Pulmonary artery endothelial cell (primary cell): ENCODE measurements around the gene TCF7. TPM values are rescaled to one million over a fixed set of nuclear protein-coding genes. Genes with fewer than 3 reads are reported as not detected.

Experiments
- DNase-seq: peaks from one replicate; pipeline ENCODE4 v3.0.0-alpha.2; 2011; ENCODE audit warnings: low read depth, low spot score
- total RNA-seq: library from RNA; depleted of rRNA; stranded (reverse); fragments of >200 nt; gene quantifications from 2 replicates; pipeline ENCODE4 v1.2.3, GENCODE V29; 2014

The TCF7 gene
- total RNA-seq, 1 donor from 2014 or later, result 0.26 TPM

DNA sequence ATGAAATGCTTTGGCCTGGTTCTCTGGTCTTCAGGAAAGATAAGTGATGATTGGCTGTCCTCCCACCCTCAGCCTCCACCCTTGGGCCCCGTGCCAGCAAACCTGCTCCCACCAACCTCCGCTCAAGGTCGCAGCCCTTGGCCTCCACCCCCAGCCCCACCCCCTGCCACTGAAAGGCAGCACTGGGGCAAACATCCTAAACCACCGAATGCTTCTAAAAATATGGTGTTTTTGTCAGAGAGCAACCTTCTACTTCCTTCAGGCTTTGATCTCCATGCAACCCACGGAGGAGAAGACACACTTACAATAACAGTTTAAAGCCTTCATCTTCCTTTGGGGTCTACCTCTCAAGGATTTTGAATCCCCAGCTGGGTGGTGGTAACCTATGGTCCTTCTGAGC, 24.0 kb upstream of the TCF7 start:
- DNase-seq, result no peak

DNA sequence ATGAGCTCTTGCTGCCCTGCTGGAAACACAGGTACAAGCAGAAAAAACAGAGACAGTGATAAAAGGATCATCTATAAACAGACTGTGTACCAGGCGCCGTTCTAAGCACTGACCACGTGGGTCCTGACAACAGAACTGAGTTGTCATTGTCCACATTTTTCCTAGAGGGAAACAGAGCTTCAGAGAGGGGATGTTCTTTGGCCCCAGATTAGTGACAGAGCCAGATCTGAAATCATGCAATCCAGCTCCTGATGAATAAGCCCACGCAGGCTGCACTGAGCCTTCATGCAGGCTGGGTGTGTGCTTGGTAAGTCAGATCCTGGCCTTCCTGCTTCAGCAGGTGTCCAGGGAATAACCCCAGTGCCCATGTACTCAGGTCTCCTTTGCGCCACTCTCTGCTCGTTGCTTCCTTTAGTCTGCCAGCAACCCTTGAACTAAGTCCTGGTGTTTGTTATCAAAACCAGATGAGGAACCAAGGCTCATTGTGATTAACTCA, 22.8 kb upstream of the TCF7 start:
- no peak for DNase-seq

DNA sequence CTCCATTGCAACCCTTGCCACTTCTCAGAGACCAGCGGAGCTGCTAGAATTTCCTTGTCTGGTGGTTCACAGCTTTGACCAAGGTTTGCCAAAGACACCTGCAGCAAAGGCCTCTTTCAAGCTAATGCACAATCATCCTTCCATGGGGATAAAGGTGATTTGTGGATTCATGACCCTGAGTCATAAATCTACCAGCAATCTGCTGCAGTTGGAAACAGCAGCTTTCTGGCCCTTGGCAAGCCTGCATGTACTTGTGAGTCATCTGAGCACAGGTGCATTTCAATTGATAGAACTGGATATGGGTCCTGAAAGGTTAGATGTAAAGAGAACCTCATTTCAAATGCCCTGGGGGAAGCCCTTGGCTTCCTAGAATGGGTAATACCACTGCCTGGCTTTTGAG, 21.6 kb upstream of the TCF7 start:
- DNase-seq, result no peak

DNA sequence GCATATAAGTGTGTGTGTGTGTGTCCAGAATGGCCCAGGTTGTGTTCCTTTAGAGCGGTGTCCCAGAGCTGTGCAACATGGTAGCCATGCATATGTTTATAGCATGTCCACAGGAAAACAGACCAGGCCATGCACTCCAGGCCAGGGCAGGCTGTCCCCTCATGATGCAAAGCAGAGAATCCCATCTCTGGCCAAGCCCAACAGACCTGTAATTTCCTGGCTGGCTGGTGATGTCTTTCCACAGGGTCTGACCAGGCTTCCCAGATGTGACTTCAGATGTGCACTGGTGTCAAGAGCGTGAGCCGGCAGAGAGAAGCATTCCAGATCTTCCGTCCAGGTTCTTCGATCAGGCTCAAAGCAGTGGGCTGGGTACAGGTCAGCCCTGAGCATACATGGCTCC, 21.1 kb upstream of the TCF7 start:
- DNase-seq, result no peak

DNA sequence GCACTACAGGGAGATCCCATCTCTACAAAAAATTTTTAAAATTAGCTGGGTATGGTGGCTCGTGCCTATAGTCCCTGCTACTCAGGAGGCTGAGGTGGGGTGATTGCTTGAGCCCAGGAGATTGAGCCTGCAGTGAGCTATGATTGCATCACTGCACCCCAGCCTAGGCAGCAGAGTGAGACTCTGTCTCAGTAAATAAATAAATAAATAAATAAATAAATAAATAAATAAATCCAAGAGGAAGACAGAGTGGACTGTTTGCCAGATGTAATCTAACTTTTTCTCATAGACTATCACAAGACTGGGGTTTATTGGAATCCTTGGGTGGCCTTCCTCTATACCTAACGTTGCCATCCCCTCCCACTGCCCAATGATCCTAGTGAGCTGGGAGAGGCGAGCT, 19.2 kb upstream of the TCF7 start:
- no peak for DNase-seq

DNA sequence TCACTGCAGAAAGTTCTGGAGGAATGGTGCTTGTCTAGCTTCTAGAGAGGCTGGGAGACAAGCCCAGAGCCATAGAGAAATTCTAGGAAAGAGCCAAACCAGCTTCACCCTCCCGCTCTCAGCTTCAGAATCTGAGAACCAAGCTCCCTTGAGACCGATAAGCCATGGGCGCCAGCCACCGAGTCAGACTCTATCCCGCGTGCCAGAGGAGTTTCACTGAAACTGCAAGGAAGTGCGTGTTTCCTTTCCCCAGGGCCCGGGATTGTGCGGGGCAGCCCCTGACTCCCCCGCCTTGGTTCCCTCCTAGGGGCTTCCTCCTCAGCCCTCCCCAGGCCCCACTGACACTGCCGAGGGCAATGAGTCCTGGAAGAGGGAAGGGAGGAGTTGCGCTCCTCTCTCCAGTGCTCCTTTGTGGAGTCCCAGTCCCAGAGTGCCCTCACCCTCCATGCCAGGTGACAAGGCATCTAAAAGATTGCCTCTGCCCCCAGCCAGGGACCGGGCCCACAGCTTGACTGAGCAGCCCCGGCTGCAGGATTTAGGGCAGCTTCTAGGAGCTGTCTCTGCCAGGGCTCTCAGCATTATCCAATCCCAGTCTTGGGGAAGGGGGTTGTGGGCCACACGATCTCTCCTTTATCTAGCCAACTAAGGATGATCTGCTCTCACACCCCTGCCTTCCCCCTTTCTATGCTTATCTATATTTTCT, 18.4 kb upstream of the TCF7 start:
- no peak for DNase-seq

DNA sequence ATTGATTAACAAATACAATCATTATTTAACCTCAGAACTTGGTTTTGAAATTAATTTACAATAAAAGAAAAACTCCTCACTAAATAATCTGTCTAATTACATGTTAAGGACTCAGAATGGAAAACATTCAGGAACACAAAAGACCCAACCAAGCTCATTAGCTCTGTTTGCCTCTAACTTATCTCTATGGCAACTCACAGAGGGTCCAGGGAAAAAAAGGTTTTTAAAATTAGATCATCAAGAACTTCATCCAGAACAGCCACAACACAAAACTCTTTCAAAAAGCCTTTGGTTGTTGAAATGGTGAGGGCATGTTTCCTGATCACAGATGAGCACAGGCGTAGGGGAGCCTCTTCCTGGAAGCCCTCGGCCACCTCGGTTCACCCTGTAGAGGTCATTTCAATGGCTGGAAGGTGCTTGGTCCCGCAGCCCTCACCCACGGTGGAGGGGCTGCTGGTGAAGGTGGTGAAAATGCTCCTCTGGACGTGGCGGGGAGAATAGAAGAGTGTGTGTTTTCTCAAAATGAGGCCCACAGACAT, 17.2 kb upstream of the TCF7 start:
- DNase-seq, result no peak

DNA sequence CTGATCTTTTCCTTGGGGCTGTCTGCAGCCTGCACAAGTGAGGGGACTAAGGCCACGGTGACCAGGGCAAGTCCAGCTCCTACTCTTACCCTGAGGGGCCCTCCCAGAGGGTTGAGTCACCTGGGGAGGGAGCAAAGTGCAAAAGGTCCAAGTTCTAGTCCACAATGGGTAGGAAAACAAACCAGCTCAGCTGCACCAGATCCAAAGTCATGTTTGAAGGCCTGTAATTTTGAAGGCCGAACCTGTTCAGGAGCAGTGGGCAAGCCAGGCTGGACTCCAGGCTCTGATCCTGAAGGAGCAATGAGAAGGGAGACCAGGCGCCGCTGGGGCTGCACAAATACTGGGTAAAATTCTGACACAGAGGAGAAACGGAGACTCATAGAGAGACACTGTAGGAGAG, 15.8 kb upstream of the TCF7 start:
- DNase-seq, result no peak

DNA sequence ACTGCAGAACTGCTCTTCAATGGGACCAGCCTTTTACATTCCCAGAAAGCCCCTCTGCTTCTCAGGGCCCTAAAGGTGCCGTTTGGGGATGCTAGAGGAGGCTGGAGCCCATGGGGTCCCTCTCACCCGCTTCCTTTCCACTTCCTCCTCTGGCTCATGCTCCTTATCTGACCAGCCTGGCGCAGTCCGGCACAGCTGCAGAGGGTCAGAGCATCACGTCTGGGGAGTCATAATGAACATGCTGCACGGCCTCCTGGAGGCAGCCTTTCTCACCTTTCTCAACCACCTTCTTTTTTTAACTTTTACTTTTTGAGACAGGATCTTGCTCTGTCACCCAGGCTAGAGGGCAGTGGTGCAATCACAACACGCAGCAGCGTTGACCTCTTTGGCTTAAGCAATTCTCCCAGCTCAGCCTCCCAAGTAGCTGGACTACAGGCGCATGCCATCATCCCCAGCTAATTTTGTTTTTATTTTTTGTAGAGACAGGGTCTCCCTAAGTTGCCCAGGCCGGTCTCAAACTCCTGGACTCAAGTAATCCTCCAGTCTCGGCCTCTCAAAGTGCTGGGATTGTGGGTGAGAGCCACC, 15.1 kb upstream of the TCF7 start:
- DNase-seq, result no peak

DNA sequence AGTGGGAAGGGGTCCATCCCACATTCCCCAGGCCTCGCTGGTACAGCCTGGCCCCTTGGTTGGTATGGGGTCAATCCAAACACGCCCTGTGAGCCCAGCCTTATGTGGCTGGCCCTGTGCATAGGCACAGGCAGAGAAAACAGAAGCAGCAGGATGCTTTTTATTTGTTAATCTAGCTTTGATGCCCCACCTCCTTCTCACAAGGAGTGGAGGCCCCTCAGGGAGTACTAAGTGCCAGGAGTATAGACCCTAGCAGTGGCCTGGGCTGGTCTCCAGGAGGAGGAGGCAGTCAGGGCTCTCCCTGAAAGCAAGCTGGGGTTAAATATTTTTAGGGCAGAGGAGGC, 14.6 kb upstream of the TCF7 start:
- DNase-seq, result no peak

DNA sequence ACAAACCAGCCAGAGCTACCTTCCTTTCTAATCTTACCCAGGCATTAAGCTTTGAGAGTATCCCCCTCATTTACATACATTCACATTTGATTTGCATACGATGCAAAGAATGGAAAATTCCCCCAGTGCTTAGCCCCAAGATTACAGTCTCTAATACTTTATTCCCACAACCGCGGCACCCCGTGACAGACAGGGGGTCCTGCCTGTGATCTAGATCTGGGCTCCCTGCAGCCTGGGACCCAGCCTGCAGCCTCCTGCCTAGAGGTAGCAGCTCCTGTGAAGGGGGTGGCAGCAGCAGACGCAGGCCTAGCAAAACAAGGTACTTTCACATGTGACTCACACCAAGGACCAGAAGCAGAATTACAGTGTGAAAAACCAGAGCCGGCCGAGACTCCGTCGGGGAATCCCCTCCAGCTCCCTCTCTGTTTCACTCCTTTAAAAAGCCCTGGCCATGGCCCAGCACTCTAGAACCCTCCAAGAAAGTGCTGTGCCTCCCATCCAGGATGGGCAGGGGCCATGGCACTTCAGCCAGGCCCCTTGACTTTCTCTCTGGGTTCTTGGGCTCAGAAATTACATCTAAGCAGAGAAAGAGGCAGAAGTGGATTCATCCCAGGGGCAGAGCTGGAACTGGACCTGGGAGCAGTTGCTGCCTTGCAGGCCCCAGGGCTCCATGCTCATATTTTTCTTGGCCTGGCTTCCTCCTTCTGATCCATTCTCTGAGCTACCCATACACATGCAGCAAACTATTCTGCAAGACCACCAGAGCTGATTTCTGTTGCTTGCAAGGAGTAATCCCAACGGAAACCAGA, 14.0 kb upstream of the TCF7 start:
- DNase-seq, result no peak

DNA sequence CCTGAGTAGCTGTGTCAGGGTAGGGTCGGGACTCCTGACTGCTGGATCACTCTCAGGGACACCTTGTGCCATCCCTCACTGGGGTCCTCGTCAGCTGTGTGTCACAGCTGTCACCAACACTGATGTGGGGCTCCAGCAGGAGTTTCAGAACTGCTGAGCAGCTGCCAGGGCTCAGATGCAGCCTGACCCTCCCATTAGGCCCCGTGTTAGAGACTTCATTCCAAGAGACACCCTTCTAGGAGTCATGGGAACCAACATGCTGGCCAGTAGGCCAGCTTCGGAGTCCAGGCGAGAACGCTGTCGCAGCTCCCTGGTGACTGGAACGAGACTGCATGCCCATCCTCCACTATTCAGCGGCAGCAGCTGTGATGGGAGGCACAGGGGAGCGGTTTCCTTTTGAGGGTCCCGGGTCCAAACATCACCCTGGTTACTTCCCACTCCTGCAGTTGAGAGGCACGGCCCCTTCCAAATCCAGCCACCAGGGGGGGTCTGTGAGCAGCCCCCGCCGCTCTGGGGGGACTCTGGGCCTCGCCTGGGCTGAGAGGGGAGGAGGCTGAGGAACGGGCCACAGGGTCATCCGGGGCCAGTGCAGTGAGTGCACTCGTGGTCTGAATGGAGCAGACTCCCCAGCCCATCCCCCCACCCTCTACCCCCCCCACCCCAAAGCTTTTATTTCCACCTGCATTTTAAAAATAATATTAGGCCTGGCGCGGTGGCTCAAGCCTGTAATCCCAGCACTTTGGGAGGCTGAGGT, 12.6 kb upstream of the TCF7 start:
- DNase-seq, result no peak

DNA sequence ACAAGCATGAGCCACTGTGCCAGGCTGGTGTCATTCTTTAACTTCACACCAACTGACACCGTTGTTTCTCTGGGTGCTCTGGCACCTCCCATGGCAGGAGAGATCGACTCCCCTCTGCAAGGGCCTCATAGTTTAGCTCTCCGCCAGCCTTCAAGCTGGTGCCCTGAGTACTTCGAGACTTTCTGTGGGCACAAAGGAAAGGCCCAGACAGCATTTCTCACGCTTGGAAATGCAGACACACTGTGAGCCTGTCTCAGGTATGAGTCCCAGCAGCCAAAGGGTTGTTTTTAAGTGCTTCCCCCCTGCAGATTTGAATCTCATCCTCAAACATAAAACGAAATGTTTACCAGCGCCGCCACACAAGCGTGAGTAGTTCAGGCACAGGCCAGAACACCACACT, 11.1 kb upstream of the TCF7 start:
- no peak for DNase-seq

DNA sequence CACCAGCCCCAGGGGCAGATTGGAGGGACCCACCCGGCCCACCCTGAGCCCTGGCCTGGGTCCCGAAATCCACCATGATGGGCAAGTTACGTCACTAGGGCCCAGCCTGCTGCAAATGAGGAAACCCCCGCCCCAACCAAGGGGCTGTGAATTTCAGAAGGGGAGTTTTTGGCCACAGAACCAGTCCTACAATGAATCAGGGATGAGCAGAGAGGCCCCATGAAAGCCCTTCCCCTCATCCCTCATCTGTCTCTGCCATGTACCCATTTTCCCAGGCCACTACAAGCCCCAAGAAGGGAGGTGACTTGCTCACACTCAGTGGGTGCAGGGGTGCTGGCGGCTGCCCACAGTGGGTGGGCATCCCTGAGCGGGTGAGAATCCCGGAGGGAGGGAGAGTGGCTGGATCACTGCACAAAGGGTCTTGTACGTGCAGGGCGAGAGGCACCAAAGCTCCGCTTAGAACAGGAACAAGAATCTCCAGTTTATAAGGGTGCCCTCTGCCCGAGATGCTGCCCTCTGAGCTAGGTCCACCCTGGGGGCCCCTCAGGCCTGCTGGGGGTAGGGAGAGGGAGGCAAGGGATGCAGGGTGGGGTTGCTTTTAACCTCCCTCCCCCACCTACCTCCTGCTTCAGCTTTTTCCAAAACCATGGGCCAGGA, 10.4 kb upstream of the TCF7 start:
- DNase-seq, result no peak

DNA sequence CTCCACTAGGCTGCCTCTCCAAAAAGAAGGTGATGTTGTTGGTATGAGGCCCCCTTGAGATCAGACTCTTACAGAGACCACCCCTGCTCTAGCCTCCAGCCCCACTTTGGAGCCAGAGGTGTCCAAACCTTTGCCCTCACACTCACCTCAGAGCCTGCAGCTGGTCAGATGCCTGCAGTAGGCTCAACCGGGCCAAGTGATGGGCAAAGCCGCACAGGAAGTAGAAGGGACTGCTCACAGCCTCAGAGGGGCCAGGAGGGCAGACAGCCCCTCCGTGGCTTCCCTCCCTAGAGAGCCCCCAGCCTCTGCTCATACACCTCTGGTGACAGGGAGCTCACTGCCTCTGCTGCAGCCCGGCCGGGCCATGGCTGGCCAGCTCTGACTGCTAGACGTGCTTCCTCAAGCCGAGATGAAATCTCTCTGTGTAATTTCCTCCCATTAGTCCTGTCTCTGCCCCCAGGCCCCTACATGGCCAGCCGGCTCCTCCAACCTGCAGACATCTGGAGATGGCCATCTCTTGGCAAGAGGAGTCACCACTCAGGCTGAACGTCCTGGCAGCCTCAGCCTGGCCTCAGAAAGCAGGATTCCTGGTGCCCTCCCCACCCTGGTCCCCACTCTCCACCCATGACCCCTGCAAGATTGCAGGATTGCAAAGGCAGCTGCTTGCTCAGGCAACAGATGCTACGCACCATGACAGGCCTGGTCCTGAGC, 7.3 kb upstream of the TCF7 start:
- no peak for DNase-seq

DNA sequence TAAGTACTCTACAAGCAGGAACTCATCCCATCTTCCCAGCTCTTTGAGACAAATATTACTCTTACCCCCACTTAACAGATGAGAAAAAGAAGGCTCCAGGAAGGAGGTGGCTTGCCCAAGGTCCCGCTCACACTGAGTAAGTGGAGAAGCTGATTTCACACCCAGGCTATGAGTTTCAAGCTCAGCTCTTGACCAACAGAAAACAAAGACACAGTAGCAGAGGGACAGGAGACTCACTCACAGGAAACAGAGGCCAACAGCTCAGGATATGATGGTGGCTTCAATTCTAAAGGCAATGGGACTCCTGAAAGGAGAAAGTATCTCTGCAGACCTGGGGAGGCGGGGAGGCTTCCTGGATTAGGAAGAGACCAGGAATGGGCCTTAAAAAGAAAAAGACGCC, 6.7 kb upstream of the TCF7 start:
- no peak for DNase-seq

DNA sequence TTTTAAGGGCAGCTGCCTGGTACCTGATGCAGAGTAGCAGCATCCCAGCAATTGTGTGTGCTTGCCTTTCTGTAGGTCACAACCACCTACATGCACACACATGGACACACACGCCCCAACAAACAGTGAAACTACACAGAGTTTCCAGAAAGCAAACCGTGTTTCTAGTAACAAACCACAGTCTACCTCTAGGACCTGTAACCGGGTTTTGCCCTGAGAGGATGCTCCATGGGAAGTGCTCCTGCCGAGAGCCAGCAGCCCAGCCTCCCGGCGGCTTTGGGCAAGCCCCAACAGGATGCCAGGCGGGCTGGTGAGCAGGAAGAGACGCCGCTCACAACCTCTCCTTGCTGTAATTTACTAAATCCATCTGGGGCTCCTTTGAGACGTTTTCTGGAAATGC, 4.1 kb upstream of the TCF7 start:
- DNase-seq, result no peak

DNA sequence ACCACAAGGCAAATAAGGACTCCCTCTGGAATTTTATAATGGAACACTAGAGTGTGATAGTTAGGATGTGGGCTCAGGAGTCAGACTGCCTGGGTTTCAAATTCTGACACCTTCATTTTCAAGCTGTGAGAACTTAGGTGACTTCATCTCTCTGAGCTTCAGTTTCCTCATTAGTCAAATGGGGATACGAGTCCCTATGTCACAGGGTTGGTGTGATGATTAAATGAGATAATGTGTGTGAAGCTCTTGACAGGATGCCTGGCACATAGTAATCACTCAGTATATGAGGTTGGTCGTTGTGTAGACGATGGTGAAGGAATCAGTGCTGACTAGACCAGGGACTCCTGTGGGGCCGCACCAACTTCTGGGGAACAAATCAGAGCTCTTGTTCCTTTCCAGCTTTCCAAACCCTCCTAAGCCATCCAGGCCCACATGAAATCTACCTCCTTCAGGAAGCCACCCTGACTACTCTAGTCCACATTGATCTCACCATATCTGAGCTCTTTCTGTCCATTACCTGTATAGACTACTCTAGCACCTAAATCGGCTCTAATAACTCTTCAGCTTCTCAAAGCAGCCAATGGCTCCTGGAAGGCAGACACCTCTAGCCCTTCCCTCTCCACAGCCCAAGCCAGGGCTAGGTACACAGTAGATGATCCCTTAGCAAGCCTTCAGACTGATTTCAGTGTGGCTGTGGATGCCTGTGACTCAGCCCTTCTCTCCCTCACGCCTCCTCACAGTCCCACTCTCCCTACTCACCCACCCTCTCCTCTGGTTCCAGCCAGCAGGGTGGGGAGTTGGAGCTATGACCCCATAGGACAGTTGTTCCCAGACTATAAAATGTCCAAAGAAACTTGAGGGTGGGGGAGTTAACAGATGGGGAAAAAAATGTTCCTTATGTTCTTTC, 2.5 kb upstream of the TCF7 start:
- DNase-seq, result no peak

DNA sequence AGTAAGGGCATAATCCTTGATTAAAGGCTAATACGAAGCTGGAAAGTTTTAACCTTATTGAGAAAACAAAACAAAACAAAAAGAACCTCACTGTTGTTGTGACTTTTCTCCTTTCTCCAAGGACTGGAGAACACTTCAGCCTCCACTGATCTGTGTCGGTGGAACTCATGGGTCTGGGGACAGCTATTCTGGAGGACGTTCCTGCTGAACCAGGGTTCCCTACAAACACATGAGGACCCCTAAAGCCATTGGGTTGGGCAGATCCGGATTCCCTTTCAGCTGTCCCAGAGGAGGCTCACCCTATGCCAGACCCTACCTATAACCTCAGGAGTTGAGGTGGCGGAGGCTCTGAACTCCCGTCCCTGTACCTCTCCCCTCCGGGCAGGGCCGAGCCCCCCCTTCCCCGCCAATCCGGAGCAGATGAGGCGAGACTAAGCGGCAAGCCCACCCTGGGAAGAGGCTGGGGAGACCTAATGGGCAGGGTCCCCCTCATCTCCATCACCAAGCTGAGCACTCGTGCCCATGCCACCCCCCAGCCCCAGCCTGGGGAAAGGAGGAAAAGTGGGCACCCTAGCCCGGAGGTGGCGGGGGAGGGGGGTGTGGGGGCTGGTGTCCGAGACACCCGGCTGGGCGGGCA, 1.6 kb upstream of the TCF7 start:
- no peak for DNase-seq
